Sigmoid colon (tissue), 4 donors: ENCODE measurements around the gene SPATA25.

Experiments used
- CTCF ChIP-seq, 4 experiments: fragments of 450-650 bp in 3 of 4; fragments of 200-600 bp in 1 of 4; IDR thresholded peaks; one replicate each; pipeline ENCODE4 v1.5.1; 2016 to 2019; ENCODE audit warnings: antibody characterized with exemption in 4 of 4, mild to moderate bottlenecking in 3 of 4, moderate library complexity in 2 of 4
- EP300 ChIP-seq, 4 donors: sonication (generic); formaldehyde crosslinking; IDR thresholded peaks; one replicate each; pipeline ENCODE4 v1.6.1; 2017; ENCODE audit warnings: antibody characterized with exemption in 4 of 4
- POLR2AphosphoS5 ChIP-seq, 4 donors: sonication (generic); formaldehyde crosslinking; IDR thresholded peaks; one replicate each; pipeline ENCODE4 v1.6.1; 2017; ENCODE audit warnings: antibody characterized with exemption in 4 of 4

- TF ChIP-seq EP300 (IDR thresholded peaks at IDR 0.05) (no peak), POLR2AphosphoS5 (IDR thresholded peaks at IDR 0.05) (no peak), CTCF (IDR thresholded peaks at IDR 0.05) (no peak)
Measured at GRCh38 chr20:45909817-45910669, 22.6 kb upstream of the SPATA25 start.
